ENCODE measurements around the gene ITGA5.

ITGA5 gene

DNA sequence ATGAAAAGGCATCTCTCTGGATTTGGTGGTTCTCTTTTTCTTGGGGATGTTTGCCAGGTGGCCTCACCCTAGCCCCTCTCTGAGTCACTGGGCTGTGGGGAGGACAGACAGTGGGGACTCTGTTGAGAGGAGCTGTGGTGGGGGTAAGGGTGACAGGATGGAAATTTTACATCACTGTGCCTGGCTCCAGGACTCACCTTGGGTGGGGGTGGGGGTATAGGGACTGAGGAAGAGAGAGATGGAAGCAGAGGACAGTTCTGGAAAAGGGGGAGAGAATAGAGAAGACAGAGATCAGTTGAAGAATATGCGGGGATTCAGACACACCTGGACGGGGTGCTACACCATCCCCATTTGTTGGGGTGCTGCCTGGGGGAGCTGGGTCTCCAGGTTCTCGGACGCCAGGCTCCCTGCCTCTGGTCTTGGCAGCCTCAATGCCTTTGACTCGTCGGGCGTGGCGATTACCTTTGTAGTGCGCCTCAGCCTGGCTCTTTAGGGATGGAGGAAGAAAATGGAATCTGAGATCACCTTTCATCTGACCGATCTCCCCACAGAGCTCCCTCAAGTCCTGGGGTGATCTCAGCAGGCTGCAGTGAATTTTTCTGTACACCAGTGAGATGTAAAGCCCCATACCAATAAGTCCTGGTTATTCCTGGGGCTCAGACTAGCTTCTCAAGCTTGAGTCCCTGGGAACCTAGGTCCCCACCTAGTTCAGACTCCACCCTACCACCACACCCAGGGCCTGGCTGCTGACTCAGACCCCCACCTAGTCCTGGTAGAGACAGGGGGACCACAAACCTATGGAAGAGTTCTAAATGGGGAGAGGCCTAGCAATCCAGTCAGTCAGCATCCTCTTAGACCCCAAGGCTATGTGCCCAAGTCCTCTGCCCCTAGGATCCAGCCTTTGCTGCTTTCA lies 45.2 kb downstream of the ITGA5 start:
- H3K9ac ChIP-seq (ENCODE audit: low read depth, low read length): no peak overlapping the region

DNA sequence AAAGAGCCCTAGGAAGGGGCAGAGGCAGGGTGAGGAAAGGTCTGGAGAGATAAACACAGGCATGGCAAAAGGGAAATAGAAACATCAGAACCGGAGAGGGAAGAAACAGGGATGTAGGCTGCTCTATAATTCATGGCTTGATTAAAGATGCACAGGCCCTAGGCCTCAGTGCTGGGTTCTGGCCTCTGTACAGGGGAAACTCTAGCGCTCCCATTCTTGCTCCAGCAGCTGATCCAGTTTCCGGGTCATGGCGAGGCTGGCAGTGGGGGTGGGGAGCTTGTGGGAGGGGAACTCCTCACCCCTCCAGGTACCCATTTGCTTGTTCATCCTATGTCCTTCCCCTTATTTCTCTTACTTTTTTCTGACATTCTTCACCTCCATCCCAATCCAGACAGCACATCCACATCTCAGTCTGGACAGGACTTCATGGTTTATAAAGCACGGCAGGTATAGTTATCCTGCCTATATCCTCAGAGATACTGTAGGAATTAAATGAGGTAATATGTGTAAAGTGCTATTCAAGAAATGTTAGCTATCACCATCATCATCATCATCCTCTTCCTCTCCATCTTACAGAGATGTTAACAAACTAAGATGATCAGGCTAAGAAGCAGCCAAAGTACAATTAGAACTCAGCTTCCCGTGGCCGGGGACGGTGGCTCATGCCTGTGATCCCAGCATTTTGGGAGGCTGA lies 46.8 kb downstream of the ITGA5 start:
- Histone ChIP-seq H3K4me3 (ENCODE audit: low read length) (no peak overlapping the region), H3K4me1 (ENCODE audit: control insufficient read depth, insufficient read depth, low read length) (peaks cover 41% of the 10 kb centered on the region), H3K9ac (ENCODE audit: low read depth, low read length) (no peak overlapping the region), H3K36me3 (ENCODE audit: insufficient read depth, low read length) (peaks cover 5% of the 10 kb centered on the region), H3K4me2 (ENCODE audit: low read length) (no peak overlapping the region), H3K9me3 (replicated peaks; ENCODE audit: low read length) (no peaks in the 10 kb centered on the region), H3K27me3 (ENCODE audit: control insufficient read depth, insufficient read depth, low read length) (no peaks in the 10 kb centered on the region)

More for the DNA sequence above, 45.2 kb downstream of the ITGA5 start:
- Histone ChIP-seq H3K4me1 (ENCODE audit: control insufficient read depth, insufficient read depth, low read length) (peaks cover 40% of the 10 kb centered on the region), H3K27me3 (ENCODE audit: control insufficient read depth, insufficient read depth, low read length) (no peaks in the 10 kb centered on the region), H3K36me3 (ENCODE audit: insufficient read depth, low read length) (peaks cover 5% of the 10 kb centered on the region), H3K4me2 (ENCODE audit: low read length) (no peak overlapping the region), H3K9me3 (replicated peaks; ENCODE audit: low read length) (no peaks in the 10 kb centered on the region), H3K4me3 (ENCODE audit: low read length) (no peak overlapping the region)

DNA sequence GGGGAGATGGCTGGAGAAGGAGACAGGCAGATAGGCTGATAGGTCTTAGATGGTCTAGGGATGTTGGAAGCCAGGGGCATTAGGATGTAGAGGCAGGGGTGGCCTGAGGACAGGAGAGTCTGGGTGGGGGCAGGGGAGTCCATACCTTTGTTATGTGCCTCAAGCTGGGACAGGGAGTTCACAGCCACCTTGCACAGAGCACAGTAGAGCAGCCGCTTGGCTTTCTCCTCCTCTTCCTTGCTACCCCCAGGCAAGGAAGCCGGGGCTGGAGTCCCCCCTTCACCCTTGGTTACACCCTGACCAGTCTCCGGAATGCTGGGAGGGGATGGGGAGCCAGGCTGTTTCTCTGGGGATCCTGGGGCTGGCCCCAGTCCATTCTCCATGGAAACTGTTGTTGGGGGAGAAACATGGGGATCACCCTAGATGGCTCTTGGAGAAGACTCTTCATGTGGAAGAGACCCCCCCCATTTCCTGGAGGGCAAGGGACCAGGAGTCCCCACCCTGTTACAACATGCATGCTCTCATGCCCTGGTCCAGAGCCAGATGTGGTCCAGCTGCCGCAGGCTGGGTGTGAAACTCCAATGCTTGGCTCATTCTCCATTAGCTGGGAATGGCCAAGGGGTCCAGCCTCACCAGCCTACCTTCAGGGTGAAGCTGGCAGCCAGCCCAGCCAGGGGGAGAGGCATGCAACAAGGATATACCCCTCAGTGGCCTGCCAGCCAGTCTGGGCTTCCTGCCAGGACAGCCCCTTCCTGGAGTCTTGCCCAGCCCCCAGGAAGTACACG lies 47.5 kb downstream of the ITGA5 start:
- peaks cover 41% of the 10 kb centered on the region for H3K4me1 ChIP-seq (ENCODE audit: control insufficient read depth, insufficient read depth, low read length)
- H3K4me3 ChIP-seq (ENCODE audit: low read length): no peak overlapping the region
- no peaks in the 10 kb centered on the region for H3K36me3 ChIP-seq (ENCODE audit: insufficient read depth, low read length)
- H3K9ac ChIP-seq (ENCODE audit: low read depth, low read length): no peak overlapping the region
- H3K4me2 ChIP-seq (ENCODE audit: low read length): no peak overlapping the region
- no peaks in the 10 kb centered on the region for H3K9me3 ChIP-seq (replicated peaks; ENCODE audit: low read length)
- no peaks in the 10 kb centered on the region for H3K27me3 ChIP-seq (ENCODE audit: control insufficient read depth, insufficient read depth, low read length)

DNA sequence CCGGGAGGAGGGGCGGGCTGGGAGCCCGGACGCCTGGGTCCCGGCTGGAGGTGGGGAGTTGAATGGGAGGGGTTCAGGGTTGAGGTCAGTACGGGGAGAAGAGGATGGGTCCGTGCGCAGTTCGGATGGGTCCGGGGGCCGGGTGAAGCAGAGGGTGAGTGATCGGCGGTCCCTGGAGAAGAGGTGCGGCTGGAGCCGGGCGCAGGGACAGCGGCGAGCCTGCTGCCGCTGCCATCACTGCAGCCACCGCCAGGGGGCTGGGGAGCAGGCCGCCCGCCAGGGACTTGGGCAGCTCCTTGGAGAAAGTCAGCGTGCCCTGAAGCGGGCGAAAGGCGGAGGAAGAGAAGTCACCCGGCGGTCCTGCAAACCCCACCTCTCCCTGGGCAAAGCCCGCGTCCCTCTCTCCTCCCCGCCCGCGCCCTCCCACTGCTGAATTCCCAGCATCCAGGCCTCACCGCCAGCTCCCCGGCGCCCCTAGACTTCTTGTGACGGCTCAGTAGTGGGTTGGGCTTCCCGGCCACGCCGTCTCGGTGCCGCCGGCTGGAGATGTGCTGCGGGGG lies 48.8 kb downstream of the ITGA5 start:
- Histone ChIP-seq H3K9ac (ENCODE audit: low read depth, low read length) (peak overlapping the region; percentile 58), H3K9me3 (replicated peaks; ENCODE audit: low read length) (no peaks in the 10 kb centered on the region), H3K4me1 (ENCODE audit: control insufficient read depth, insufficient read depth, low read length) (peaks cover 38% of the 10 kb centered on the region), H3K4me3 (ENCODE audit: low read length) (peak overlapping the region; percentile 68), H3K4me2 (ENCODE audit: low read length) (peak overlapping the region; percentile 90), H3K36me3 (ENCODE audit: insufficient read depth, low read length) (no peaks in the 10 kb centered on the region), H3K27me3 (ENCODE audit: control insufficient read depth, insufficient read depth, low read length) (no peaks in the 10 kb centered on the region)

DNA sequence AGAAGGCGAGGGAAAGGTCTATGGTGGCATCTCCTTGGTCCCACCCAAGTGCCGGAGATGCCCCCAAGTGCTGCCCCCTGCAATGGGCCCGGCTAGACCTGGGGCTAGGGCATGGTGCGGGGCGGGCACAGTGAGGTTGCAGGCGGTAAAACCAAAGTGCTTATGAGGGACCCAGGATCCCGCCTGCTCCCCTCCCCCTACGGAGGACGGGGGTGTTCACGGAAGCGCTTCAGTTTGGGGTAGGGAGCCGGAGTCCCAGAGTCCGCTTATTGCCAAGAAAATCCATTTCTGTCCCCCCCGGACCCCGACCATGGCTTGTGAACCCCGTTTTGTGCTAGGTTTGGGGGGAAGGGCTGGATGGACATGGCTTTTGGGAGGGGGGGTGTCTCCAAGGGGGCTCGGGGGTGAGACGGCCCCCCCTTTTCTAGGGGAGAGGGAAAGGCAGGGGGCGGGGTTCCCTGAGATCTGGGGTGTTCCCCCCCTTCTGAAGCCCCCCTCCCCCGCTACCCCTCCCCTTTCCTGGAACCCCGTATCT lies 49.4 kb downstream of the ITGA5 start:
- Histone ChIP-seq H3K9me3 (replicated peaks; ENCODE audit: low read length) (no peaks in the 10 kb centered on the region), H3K4me1 (ENCODE audit: control insufficient read depth, insufficient read depth, low read length) (peaks cover 33% of the 10 kb centered on the region), H3K4me2 (ENCODE audit: low read length) (no peak overlapping the region), H3K36me3 (ENCODE audit: insufficient read depth, low read length) (no peaks in the 10 kb centered on the region), H3K4me3 (ENCODE audit: low read length) (no peak overlapping the region), H3K27me3 (ENCODE audit: control insufficient read depth, insufficient read depth, low read length) (no peaks in the 10 kb centered on the region), H3K9ac (ENCODE audit: low read depth, low read length) (no peak overlapping the region)

DNA sequence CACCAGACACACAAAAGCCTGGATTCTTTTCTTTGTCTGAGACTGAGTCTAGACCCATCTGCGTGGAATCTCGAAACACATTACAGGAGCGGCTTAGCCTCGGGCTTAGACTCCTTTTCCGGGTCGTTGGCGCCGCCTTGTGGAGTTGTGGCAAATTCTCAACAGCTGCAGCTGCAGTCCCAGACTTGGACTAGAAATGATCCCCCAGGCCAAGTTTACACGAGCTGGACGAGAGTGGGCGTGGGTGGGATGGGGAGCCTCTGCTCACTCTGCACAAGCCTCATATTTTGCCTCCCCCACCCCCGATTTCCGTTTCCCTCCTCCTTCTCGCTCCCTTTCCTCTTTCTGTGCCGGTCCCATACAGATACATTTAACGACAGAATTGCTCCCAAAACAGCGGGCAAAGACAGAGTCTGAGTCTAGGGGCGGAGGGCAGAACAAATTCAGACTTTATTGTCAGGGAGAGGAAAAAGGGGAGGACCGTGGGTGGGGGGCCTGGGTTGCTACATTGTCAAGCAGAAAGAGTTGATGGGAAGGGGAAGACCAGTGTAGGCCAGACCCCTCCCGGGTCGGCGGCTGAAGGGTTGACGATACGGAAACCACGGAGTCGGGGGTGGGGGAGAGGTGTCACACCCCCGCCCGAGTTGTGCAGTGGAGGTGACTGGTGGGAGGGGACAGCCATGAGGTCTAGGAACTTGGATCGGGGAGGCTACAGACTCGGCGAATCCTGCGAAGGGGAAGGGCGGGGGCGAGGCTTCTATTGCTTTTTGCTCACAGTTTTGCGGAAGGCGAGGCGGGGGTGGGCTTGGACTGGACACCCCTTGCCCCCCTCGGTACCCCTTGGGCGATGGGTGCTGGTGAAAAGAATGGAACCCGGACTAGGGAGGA lies 50.1 kb downstream of the ITGA5 start:
- H3K9ac ChIP-seq (ENCODE audit: low read depth, low read length): peak overlapping the region; percentile 55
- peak overlapping the region; percentile 39 for H3K4me3 ChIP-seq (ENCODE audit: low read length)
- H3K4me2 ChIP-seq (ENCODE audit: low read length): peak overlapping the region; percentile 69
- no peaks in the 10 kb centered on the region for H3K36me3 ChIP-seq (ENCODE audit: insufficient read depth, low read length)
- H3K9me3 ChIP-seq (replicated peaks; ENCODE audit: low read length): no peaks in the 10 kb centered on the region
- H3K27me3 ChIP-seq (ENCODE audit: control insufficient read depth, insufficient read depth, low read length): no peaks in the 10 kb centered on the region
- peaks cover 26% of the 10 kb centered on the region for H3K4me1 ChIP-seq (ENCODE audit: control insufficient read depth, insufficient read depth, low read length)

DNA sequence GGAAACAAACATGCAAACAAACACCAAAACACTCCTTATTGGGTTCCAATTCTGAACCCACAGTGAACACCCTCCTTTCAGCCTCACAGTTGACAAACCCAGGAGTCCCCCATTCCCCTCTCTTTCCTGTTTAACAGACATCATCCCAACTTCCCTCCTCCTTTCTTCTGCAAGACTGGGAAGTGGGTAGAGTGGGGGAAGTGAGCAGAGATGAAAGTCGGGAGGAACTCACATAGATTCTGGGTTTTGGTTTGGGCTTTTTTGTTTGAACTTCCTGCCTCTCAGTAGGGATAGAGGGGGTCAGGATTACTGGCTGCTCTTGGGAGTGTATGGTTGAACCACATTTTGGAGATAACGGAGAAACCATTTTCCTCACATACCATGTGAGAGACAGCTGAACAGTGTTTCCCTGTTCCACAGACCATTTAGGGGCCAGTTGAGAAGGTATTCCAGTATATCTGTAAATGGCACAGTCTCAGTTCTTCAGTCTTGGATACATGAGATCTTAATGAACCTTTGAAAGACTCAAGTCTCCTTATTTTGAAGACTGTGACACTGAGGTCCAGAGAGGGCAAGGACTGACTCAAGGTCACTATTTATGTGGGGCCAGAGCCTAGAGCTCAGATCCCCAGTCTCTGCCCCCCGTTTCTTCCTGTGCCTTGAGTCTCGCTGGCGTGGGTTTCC lies 50.9 kb downstream of the ITGA5 start:
- peak overlapping the region; percentile 39 for H3K4me3 ChIP-seq (ENCODE audit: low read length)
- peak overlapping the region; percentile 69 for H3K4me2 ChIP-seq (ENCODE audit: low read length)
- H3K4me1 ChIP-seq (ENCODE audit: control insufficient read depth, insufficient read depth, low read length): peaks cover 26% of the 10 kb centered on the region
- no peaks in the 10 kb centered on the region for H3K27me3 ChIP-seq (ENCODE audit: control insufficient read depth, insufficient read depth, low read length)
- no peaks in the 10 kb centered on the region for H3K36me3 ChIP-seq (ENCODE audit: insufficient read depth, low read length)
- no peaks in the 10 kb centered on the region for H3K9me3 ChIP-seq (replicated peaks; ENCODE audit: low read length)
- H3K9ac ChIP-seq (ENCODE audit: low read depth, low read length): peak overlapping the region; percentile 55

DNA sequence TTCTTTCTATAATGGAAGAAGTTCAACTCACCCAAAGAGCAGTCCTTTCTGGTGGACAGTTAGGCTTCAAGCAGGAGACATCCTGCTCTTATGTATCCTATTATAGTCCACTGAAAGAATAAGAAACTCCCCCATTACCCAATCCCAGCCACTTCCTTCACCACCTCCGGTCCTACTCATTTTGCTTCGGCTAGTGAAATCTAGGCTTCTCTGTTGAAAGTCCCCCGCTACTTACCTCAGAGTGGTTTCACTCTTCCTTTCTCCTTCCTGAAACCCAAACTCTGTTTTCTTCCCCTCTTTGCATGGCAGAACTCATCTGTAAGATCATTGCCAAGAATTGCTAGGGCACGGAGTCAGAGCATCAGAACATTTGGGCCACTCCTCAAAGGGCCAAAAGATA lies 54.7 kb downstream of the ITGA5 start, which contains the start of gene GPR84:
GPR84 (minus strand) TSS at position 74 of the 400 bp plus-strand sequence. CDS start 635 bp downstream, outside the sequence.
- Histone ChIP-seq H3K4me1 (ENCODE audit: control insufficient read depth, insufficient read depth, low read length) (peaks cover 28% of the 10 kb centered on the region), H3K4me2 (ENCODE audit: low read length) (no peak within 1 kb of the TSS), H3K9me3 (replicated peaks; ENCODE audit: low read length) (no peaks in the 10 kb centered on the region), H3K27me3 (ENCODE audit: control insufficient read depth, insufficient read depth, low read length) (no peaks in the 10 kb centered on the region), H3K9ac (ENCODE audit: low read depth, low read length) (no peak within 1 kb of the TSS), H3K36me3 (ENCODE audit: insufficient read depth, low read length) (no peaks in the 10 kb centered on the region), H3K4me3 (ENCODE audit: low read length) (no peak within 1 kb of the TSS)

DNA sequence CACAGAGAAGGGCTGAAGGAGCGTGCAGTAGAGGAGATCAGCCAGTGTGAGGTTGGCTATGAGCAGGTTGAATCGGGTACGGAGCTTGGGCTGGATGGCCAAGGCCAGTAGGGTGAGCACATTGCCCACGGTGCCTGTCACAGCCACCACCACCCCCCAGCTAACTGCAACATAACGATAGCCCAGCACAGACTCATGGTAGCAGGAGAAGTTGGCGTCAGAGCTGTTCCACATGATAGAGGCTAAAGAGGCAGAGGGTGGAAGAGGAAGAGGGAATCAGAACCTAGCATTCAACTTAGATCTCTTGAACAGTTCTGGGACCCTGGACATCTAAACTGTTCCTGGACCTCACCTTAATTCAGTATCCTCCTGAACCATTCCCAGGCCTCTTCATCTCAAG lies 55.4 kb downstream of the ITGA5 start:
- Histone ChIP-seq H3K27me3 (ENCODE audit: control insufficient read depth, insufficient read depth, low read length) (no peaks in the 10 kb centered on the region), H3K36me3 (ENCODE audit: insufficient read depth, low read length) (no peaks in the 10 kb centered on the region), H3K4me2 (ENCODE audit: low read length) (no peak overlapping the region), H3K4me3 (ENCODE audit: low read length) (no peak overlapping the region), H3K9ac (ENCODE audit: low read depth, low read length) (no peak overlapping the region), H3K9me3 (replicated peaks; ENCODE audit: low read length) (no peaks in the 10 kb centered on the region), H3K4me1 (ENCODE audit: control insufficient read depth, insufficient read depth, low read length) (peaks cover 23% of the 10 kb centered on the region)

DNA sequence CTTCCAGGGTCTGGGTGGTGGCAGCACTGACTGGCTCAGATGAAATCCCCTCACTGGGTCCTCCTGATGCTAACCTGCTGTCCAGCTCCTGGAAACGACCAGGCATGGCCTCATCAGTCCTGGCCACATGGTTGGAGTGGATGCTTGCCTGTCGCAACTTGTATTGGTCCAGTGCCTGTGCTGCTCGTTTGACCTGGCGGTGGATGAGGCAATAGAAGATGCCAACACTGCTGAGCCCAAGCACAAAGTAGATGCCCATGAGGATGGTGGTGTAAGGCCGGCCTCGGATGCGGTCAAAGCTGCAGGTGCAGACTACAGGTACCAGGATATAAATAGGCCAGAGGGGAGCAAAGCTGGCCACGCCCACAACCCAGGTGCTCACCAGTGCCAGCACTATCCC lies 56.0 kb downstream of the ITGA5 start:
- Histone ChIP-seq H3K9me3 (replicated peaks; ENCODE audit: low read length) (no peaks in the 10 kb centered on the region), H3K4me3 (ENCODE audit: low read length) (no peak overlapping the region), H3K27me3 (ENCODE audit: control insufficient read depth, insufficient read depth, low read length) (no peaks in the 10 kb centered on the region), H3K4me1 (ENCODE audit: control insufficient read depth, insufficient read depth, low read length) (peaks cover 24% of the 10 kb centered on the region), H3K36me3 (ENCODE audit: insufficient read depth, low read length) (no peaks in the 10 kb centered on the region), H3K9ac (ENCODE audit: low read depth, low read length) (no peak overlapping the region), H3K4me2 (ENCODE audit: low read length) (no peak overlapping the region)

Data from skeletal muscle satellite cell (primary cell).